A549 (cell line): ENCODE results near the gene C1QTNF3. TPM values are rescaled to one million over a fixed set of nuclear protein-coding genes. Genes with fewer than 3 reads are reported as not detected.

ENCODE experiments used
- ATAC-seq, 2 experiments: fragments of 200-7000 bp in 1 of 2; fragments of >200 bp in 1 of 2; cut with Nextera tagmentation in 1 of 2; cut with Tn5 transposase in 1 of 2; 3 replicates each; pipeline versions ENCODE4 v1.8.0 to v1.9.1; 2018 to 2020; ENCODE audit warnings: mild to moderate bottlenecking in 1 of 2, moderate library complexity in 1 of 2
- CTCF ChIA-PET: fragments of 300-600 bp; sonication (Branson Sonifier 250); formaldehyde crosslinking; extraction: SDS; loops from one replicate; lab custom pipeline; 2021; ENCODE audit warnings: antibody characterized with exemption, inconsistent platforms; lab: Yijun Ruan, JAX
- POLR2A ChIA-PET: fragments of 350-600 bp; formaldehyde crosslinking; extraction: SDS; loops from one replicate; lab custom pipeline; 2021; ENCODE audit warnings: antibody characterized with exemption, inconsistent platforms; lab: Yijun Ruan, JAX
- DNase-seq, 2 experiments: peaks; one replicate each; pipeline versions ENCODE4 v3.0.0 to v3.0.0-alpha.2; 2011 to 2016; ENCODE audit warnings: low read depth in 1 of 2, low spot score in 1 of 2
- FAIRE-seq: peaks from 2 replicates; lab custom pipeline; 2011; peaks lifted over from hg19 to GRCh38; lab: Jason Lieb, UNC
- H3K27ac ChIP-seq, 2 experiments: fragments of >200 bp; sonication (Bioruptor Twin); formaldehyde crosslinking; 3 replicates each; pipeline ENCODE4 v1.5.1; 2016 to 2017
- H3K4me1 ChIP-seq: fragments of >200 bp; sonication (Bioruptor Twin); formaldehyde crosslinking; 3 replicates; pipeline ENCODE4 v1.6.1; 2016
- H3K4me2 ChIP-seq: fragments of >200 bp; sonication (Bioruptor Twin); formaldehyde crosslinking; 3 replicates; pipeline ENCODE4 v1.6.1; 2016
- H3K4me3 ChIP-seq: fragments of >200 bp; sonication (Bioruptor Twin); formaldehyde crosslinking; 3 replicates; pipeline ENCODE4 v1.5.1; 2016
- H3K9me3 ChIP-seq: fragments of >200 bp; sonication (Bioruptor Twin); formaldehyde crosslinking; 3 replicates; pipeline ENCODE4 v1.6.1; 2016
- ATOH8 ChIP-seq: fragments of 250-450 bp; sonication (Bioruptor Pico); IDR thresholded peaks from 2 replicates; pipeline ENCODE4 v1.5.0; 2020; ENCODE audit warnings: low read depth, mild to moderate bottlenecking, moderate library complexity
- BHLHE40 ChIP-seq: IDR thresholded peaks from 2 replicates; pipeline ENCODE4 v1.6.1; 2012; ENCODE audit warnings: low read depth, low read length, inconsistent platforms
- CHD4 ChIP-seq: fragments of 200-600 bp; sonication (generic); IDR thresholded peaks from 2 replicates; pipeline ENCODE4 v1.6.1; 2016; ENCODE audit warnings: antibody characterized with exemption, mild to moderate bottlenecking, borderline replicate concordance
- EHF ChIP-seq: fragments of 250-450 bp; sonication (Bioruptor Pico); IDR thresholded peaks from 2 replicates; pipeline ENCODE4 v1.5.0; 2020; ENCODE audit warnings: mild to moderate bottlenecking
- EP300 ChIP-seq, 2 experiments: fragments of >200 bp; sonication (Bioruptor Twin); formaldehyde crosslinking; IDR thresholded peaks; 2 replicates in 1 of 2; 3 replicates in 1 of 2; pipeline ENCODE4 v1.6.1; 2016 to 2017
- ESRRA ChIP-seq: fragments of 150-350 bp; IDR thresholded peaks from 2 replicates; pipeline ENCODE4 v1.6.1; 2014; ENCODE audit warnings: mild to moderate bottlenecking, low read length, borderline replicate concordance
- FOSL2 ChIP-seq, 2 experiments: fragments of 450-650 bp in 1 of 2; fragments of >200 bp in 1 of 2; sonication (Bioruptor Twin) in 1 of 2; formaldehyde crosslinking; IDR thresholded peaks; 2 replicates each; pipeline versions ENCODE4 v1.5.0 to v1.6.1; 2016 to 2020; ENCODE audit warnings: mild to moderate bottlenecking in 1 of 2, moderate library complexity in 1 of 2
- HOXB13 ChIP-seq: fragments of 250-450 bp; sonication (Bioruptor Pico); IDR thresholded peaks from 2 replicates; pipeline ENCODE4 v1.5.0; 2020; ENCODE audit warnings: low read depth, mild to moderate bottlenecking, moderate library complexity
- HOXB5 ChIP-seq: fragments of 250-450 bp; sonication (Bioruptor Pico); IDR thresholded peaks from 2 replicates; pipeline ENCODE4 v1.5.0; 2020; ENCODE audit warnings: mild to moderate bottlenecking, moderate library complexity
- JUN ChIP-seq, 2 experiments: fragments of >200 bp; sonication (Bioruptor Twin); formaldehyde crosslinking; IDR thresholded peaks; 2 replicates in 1 of 2; 3 replicates in 1 of 2; pipeline ENCODE4 v1.6.1; 2016 to 2017
- MAFK ChIP-seq: fragments of 450-650 bp; IDR thresholded peaks from 2 replicates; pipeline ENCODE4 v1.6.1; 2014; ENCODE audit not compliant: partially characterized antibody
- MAX ChIP-seq: IDR thresholded peaks from 2 replicates; pipeline ENCODE4 v1.6.1; 2012
- MAZ ChIP-seq: fragments of 150-350 bp; IDR thresholded peaks from 2 replicates; pipeline ENCODE4 v1.6.1; 2014; ENCODE audit warnings: antibody characterized with exemption, low read depth, low read length, borderline replicate concordance
- MYC ChIP-seq: IDR thresholded peaks from 2 replicates; pipeline ENCODE4 v1.6.1; 2012; ENCODE audit warnings: mild to moderate bottlenecking, inconsistent platforms, low read length, improper control_type of control experiment, borderline replicate concordance
- NFE2L2 ChIP-seq: fragments of 150-350 bp; conservative IDR thresholded peaks from 2 replicates; pipeline ENCODE4 v1.6.1; 2014; ENCODE audit warnings: low read length
- NPAS2 ChIP-seq: fragments of 250-450 bp; sonication (Bioruptor Pico); IDR thresholded peaks from 2 replicates; pipeline ENCODE4 v1.8.0; 2022; ENCODE audit warnings: mild to moderate bottlenecking, moderate library complexity, borderline replicate concordance
- NR3C1 ChIP-seq: fragments of >200 bp; sonication (Bioruptor Twin); formaldehyde crosslinking; IDR thresholded peaks from 3 replicates; pipeline ENCODE4 v1.6.1; 2017
- PHF8 ChIP-seq: fragments of 200-600 bp; sonication (generic); IDR thresholded peaks from 2 replicates; pipeline ENCODE4 v1.6.1; 2016; ENCODE audit warnings: low read depth, mild to moderate bottlenecking, antibody characterized with exemption, moderate library complexity, borderline replicate concordance
- RARB ChIP-seq: fragments of 250-450 bp; sonication (Bioruptor Pico); IDR thresholded peaks from 2 replicates; pipeline ENCODE4 v1.8.0; 2021; ENCODE audit warnings: mild to moderate bottlenecking, moderate library complexity
- RCOR1 ChIP-seq: fragments of 150-350 bp; IDR thresholded peaks from 2 replicates; pipeline ENCODE4 v1.6.1; 2014; ENCODE audit warnings: antibody characterized with exemption, low read length, low read depth
- SREBF2 ChIP-seq: fragments of 450-650 bp; IDR thresholded peaks from 2 replicates; pipeline ENCODE4 v1.6.1; 2014; ENCODE audit warnings: mild to moderate bottlenecking, moderate library complexity
- TFCP2L1 ChIP-seq: fragments of 250-450 bp; sonication (Bioruptor Pico); IDR thresholded peaks from 2 replicates; pipeline ENCODE4 v1.5.0; 2021; ENCODE audit warnings: mild to moderate bottlenecking
- TP53 ChIP-seq: fragments of 250-450 bp; sonication (Bioruptor Pico); IDR thresholded peaks from 2 replicates; pipeline ENCODE4 v1.5.0; 2021; ENCODE audit warnings: mild to moderate bottlenecking, moderate library complexity
- ZFP36 ChIP-seq: fragments of 450-650 bp; IDR thresholded peaks from 2 replicates; pipeline ENCODE4 v1.6.1; 2014; ENCODE audit warnings: borderline replicate concordance; ENCODE audit not compliant: partially characterized antibody
- ZNF302 ChIP-seq: fragments of 250-450 bp; sonication (Bioruptor Pico); IDR thresholded peaks from 2 replicates; pipeline ENCODE4 v1.9.0; 2021; ENCODE audit warnings: inconsistent platforms, mild to moderate bottlenecking, moderate library complexity
- ZSCAN20 ChIP-seq: fragments of 250-450 bp; sonication (Bioruptor Pico); IDR thresholded peaks from 2 replicates; pipeline ENCODE4 v1.8.0; 2022; ENCODE audit warnings: mild to moderate bottlenecking, moderate library complexity
- WGBS: methylation state at CpG from one replicate; pipeline ENCODE4 v1.1.6; 2017; ENCODE audit errors: missing lambda C conversion rate; 5-methylcytosine and 5-hydroxymethylcytosine counted together
- polyA plus RNA-seq, 4 experiments: library from polyadenylated mRNA; depleted of rRNA in 3 of 4; stranded (reverse); fragments of >200 nt; fragmentation: RNase III in 1 of 4; extraction: RNeasy Plus Mini Kit Qiagen cat#74134 plus additional on column Dnase treatment in 1 of 4; gene quantifications; 2 replicates in 3 of 4; 3 replicates in 1 of 4; pipeline ENCODE4 v1.2.3, GENCODE V29; 2011 to 2017
- TF ChIP-seq, protein P1 (sequence below): fragments of >200 bp; sonication (Bioruptor Twin); formaldehyde crosslinking; IDR thresholded peaks from 2 replicates; pipeline ENCODE4 v1.6.1; 2016

The C1QTNF3 gene
- polyA plus RNA-seq, 2 of the 4 experiments (the other 2 are of a cell fraction) = 0.26 to 1.4 TPM

- POLR2A ChIA-PET = interaction anchor here (1.0 kb wide), 1 partner anchor 46 kb away, joined by 4 read pairs; the partner anchor contains the start of gene AMACR
- TF ChIP-seq BHLHE40 (no peak), TP53 (CRISPR knock-in tag) (no peak), PHF8 (no peak), MAFK (no peak), ZSCAN20 (no peak), JUN (IDR thresholded peaks at IDR 0.05) (no peak), TFCP2L1 (no peak), CHD4 (no peak), HOXB5 (no peak), ZFP36 (no peak), FOSL2 (IDR thresholded peaks at IDR 0.05) (no peak), FOSL2 (CRISPR knock-in tag; IDR thresholded peaks at IDR 0.05) (no peak), EP300 (IDR thresholded peaks at IDR 0.05) (no peak), ZNF302 (no peak)
- TF ChIP-seq, protein P1, sequence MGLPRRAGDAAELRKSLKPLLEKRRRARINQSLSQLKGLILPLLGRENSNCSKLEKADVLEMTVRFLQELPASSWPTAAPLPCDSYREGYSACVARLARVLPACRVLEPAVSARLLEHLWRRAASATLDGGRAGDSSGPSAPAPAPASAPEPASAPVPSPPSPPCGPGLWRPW = no peak
- TF ChIP-seq, all 56 proteins: peak for 0
- Histone ChIP-seq H3K9me3 (no peaks in the 10 kb centered on the region), H3K4me1 (no peaks in the 10 kb centered on the region), H3K4me3 (no peak overlapping the region), H3K4me2 (no peak overlapping the region), H3K27ac (no peak overlapping the region)
- no peak for ATAC-seq
- no peak for FAIRE-seq
- 53% methylated on average over 5 of the region's 5 CpGs for WGBS
- DNase-seq = no peak
- CTCF ChIA-PET = no interaction called here
Measured at GRCh38 chr5:34053571-34054399, 10.8 kb upstream of the C1QTNF3 start.

GRCh38 chr5:34053133-34053532 lies 10.1 kb upstream of the C1QTNF3 start:
- ChIA-PET POLR2A (interaction anchor here (1.0 kb wide), 1 partner anchor 45 kb away, joined by 4 read pairs; the partner anchor contains the start of gene AMACR), CTCF (no interaction called here)
- H3K4me2 ChIP-seq = no peak overlapping the region
- H3K9me3 ChIP-seq = no peaks in the 10 kb centered on the region
- no peak overlapping the region for H3K27ac ChIP-seq
- TF ChIP-seq ATOH8 (CRISPR knock-in tag) (no peak), NPAS2 (no peak), MAX (no peak), NR3C1 (no peak), HOXB13 (CRISPR knock-in tag) (no peak), SREBF2 (no peak), RARB (CRISPR knock-in tag) (no peak), MAFK (no peak), CHD4 (no peak), ZNF302 (no peak), HOXB5 (no peak), NFE2L2 (no peak), RCOR1 (no peak), MAZ (no peak), MYC (no peak), PHF8 (no peak), TP53 (CRISPR knock-in tag) (no peak), EHF (CRISPR knock-in tag) (no peak), ESRRA (no peak)
- DNase-seq = no peak
- no peak for FAIRE-seq
- no peak for ATAC-seq
- H3K4me3 ChIP-seq = no peak overlapping the region
- WGBS = 31% methylated on average over 2 of the region's 2 CpGs
- no peaks in the 10 kb centered on the region for H3K4me1 ChIP-seq
